GM19395 (cell line): ENCODE results near the gene TMEM80.
"Not testable (repeated sequence)": the region's sequence is repeated elsewhere in the genome, so short reads cannot be mapped to it uniquely, and the experiment has no call there.

Source experiments
- ATAC-seq: cut with Tn5 transposase; IDR thresholded peaks from one replicate; pipeline ENCODE4 v1.9.1; 2021; ENCODE audit warnings: mild to moderate bottlenecking, moderate library complexity; ENCODE audit not compliant: unreplicated experiment

TMEM80 gene

DNA sequence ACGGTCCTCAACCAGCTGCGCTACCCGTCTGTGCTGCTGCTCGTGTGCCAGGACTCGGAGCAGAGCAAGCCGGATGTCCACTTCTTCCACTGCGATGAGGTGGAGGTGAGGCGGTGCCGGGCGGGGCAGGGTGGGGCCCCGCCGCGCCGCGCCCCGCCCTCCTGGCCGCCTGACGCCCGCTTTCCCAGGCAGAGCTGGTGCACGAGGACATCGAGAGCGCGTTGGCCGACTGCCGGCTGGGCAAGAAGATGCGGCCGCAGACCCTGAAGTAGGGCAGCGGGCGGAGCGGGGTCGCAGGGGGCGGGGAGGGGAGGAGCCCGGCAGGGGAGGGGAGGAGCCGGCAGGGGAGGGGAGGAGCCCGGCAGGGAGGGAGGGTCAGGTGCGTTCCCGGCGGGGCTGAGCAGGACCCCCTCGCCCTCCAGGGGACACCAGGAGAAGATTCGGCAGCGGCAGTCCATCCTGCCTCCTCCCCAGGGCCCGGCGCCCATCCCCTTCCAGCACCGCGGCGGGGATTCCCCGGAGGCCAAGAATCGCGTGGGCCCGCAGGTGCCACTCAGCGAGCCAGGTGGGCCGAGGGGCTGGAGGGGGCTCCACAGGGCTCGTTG is 25.1 kb downstream of the TMEM80 start:
- ATAC-seq, result no peak

DNA sequence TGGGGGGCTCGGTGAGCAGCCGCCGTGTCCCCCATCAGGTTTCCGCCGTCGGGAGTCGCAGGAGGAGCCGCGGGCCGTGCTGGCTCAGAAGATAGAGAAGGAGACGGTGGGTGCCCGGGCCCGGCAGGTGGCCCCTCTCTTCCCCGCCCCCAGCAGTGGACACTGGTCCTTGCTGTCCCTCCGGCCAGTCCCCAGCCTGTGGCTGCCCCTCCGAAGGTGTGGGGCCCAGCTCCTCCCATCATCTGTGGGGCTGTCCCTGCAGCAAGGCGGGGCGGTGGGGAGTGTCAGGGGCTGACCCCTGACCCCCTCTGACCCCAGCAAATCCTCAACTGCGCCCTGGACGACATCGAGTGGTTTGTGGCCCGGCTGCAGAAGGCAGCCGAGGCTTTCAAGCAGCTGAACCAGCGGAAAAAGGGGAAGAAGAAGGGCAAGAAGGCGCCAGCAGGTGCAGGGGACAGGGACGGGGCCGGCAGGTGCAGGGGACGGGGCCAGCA is 25.7 kb downstream of the TMEM80 start:
- ATAC-seq, result no peak

DNA sequence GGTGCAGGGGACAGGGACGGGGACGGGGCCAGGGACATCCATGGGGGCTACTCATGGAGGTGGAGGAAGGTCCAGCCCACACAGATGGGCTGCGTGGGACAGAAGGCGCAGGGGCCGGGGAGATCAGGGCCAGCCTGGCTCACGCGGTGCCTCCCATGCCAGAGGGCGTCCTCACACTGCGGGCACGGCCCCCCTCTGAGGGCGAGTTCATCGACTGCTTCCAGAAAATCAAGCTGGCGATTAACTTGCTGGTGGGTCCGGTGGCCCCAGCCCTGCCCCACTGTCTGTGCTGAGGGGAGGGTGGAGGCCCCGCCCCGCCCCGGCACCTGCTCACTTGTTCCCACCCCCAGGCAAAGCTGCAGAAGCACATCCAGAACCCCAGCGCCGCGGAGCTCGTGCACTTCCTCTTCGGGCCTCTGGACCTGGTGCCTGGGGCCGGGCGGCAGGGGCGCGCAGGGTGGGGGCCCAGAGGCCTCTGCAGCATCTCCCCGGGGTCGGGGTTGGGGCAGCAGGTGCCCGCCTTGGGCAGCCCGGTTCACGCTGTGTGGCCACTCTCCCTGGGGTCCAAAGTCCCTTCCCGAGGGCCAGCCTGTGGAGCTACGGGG is 26.2 kb downstream of the TMEM80 start:
- no peak for ATAC-seq

DNA sequence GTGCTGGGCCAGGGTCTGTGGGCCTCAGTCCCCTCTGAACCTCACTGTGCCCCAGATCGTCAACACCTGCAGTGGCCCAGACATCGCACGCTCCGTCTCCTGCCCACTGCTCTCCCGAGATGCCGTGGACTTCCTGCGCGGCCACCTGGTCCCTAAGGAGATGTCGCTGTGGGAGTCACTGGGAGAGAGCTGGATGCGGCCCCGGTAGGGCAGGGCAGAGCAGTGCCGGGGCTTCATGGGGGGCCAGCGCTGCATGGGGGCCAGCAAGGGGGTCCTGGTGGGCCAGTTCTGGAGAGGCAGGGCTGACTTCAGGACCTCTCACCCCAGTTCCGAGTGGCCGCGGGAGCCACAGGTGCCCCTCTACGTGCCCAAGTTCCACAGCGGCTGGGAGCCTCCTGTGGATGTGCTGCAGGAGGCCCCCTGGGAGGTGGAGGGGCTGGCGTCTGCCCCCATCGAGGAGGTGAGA is 26.8 kb downstream of the TMEM80 start:
- no peak for ATAC-seq

DNA sequence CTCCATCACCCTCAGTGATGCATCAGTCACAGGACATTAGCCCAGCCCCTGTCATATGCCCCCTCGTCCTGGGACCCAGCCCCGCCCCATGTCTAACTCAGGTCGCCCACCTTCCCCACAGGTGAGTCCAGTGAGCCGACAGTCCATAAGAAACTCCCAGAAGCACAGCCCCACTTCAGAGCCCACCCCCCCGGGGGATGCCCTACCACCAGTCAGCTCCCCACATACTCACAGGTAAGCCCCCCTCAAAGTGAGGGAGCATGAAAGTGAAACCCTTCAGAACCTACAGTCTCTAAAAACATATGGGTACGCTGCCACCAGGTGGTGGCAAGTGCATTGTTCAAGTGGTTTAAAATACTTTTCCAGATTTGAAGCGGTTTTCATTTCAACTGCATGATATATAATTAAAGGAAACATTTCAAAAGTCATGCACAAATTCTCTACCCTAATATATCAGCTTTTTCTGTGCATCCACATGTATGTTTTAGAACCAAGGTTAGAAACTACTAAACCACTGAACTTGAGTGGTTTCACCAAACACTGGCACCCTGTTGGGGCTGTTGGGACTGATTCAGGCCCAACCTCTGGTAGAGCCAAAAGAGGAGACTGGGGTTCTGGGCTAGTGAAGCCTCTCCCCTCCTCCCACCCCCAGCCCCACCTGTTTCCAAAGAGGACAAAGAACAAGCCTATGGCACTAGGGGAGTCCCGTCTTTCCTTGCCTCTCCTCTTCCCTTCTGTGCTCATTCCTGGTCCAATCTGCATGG is 27.7 kb downstream of the TMEM80 start:
- no peak for ATAC-seq

DNA sequence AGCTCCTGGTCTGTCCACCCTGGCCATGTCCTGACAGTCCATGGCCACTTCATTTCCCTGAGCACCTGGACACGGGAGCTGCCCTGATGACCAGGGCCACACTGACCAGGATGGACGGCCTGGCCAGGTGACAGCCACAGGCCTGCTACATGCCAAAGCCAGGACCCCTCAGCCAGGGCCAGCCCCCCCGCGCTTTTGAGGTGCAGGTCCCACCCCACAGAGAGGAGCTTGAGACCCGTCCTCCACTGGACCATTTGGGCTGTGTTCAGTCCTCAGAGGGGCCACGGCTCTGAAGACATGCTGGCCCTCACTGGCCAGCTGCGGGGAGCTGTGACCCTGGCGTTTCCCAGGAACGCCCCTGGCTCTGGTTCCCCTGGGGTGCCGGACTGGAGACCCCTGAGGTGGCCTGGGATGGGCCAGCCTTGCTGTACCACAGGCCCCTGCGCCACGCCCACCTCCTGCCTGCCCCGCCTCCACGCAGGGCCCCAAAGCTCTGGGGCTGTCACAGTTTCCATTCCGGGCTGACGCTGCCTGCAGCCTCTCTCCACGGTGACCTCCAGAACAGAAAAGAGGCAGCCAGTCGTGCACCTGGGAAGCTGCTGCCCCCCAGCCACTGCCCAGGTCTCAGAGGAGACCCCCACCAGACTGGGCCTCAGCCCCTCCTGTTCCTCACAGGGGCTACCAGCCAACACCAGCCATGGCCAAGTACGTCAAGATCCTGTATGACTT is 28.6 kb downstream of the TMEM80 start:
- ATAC-seq, result no peak

DNA sequence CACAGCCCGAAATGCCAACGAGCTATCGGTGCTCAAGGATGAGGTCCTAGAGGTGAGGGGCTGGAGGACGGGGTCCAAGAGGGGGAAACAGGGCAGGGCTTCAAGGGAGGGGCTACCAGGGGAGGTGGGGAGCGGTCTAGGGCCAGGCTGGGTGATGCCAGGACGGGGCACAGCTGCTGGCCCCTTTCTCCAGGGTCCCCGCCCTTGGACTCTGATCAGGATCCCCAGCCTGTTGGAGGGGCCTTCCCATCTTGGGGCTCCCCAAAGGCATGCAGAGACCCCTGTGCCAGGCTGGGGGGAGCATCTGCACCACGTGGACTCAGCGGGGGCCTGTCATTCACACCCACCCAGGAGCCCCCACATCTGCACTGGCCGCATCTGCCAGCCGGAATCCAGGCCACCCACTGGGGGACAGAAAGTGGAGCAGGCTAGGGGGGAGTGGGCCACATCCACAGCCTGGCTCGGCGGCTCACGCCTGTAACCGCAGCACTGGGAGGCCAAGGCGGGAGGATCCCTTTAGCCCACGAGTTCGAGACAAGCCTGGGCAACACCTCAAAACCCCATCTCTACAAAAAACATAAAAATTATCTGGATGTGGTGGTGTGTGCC is 29.3 kb downstream of the TMEM80 start:
- ATAC-seq, result no peak

DNA sequence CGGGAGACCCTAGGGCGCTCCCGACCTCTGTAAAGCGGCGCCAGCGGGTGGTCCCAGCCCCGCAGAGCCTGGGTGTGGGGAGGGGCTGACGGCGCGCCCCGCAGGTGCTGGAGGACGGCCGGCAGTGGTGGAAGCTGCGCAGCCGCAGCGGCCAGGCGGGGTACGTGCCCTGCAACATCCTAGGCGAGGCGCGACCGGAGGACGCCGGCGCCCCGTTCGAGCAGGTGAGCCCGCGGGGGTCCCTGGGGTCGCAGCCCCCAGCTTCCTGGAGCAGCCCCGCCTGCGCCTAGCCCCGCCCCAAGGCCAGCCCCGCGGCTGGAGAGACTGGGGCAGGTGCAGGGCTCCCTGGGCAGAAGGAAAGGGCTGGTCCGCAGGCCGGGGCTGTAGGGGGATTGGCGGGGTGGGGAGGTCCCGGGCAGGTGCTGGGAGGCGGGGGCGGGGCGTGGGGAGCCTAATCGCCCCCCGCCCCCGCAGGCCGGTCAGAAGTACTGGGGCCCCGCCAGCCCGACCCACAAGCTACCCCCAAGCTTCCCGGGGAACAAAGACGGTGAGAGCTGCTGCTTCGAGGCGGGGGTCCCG is 30.1 kb downstream of the TMEM80 start:
- no peak for ATAC-seq

- no peak for ATAC-seq
Observed at GRCh38 chr11:726278-727220, 30.9 kb downstream of the TMEM80 start.

GRCh38 chr11:727281-727701 is 31.7 kb downstream of the TMEM80 start:
- no peak for ATAC-seq

- peak; percentile 46 for ATAC-seq
Observed at GRCh38 chr11:727859-728748, 32.5 kb downstream of the TMEM80 start.

DNA sequence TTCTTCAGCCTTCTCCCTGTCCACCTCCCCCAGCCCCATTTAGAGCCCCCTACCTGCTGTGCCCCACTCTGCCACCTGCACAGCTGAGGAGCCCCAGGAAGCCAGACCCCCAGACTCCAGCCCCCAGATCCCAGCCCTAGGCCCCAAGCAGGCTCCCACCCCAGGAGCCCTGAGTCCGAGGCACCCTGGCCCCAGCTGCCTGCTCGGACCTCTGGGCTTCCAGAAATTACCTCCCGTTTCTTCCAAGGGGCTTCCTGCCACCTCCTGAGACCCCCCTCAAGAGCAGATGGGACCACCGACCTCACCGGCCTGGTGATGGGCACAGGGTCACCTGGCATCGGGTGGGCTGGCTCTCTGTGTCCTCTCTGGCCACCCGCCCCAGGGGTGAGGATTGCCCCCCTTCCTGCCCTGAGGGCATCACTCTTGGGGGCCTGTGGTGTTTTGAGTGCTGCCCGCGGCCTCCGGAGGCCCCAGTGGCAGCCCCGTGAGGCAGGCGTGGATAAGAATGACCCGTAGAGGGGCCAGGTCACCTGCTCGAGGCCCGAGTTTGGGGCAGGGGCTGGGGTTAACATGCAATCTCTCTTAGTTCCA is 33.4 kb downstream of the TMEM80 start:
- ATAC-seq, result no peak

- no peak for ATAC-seq
Observed at GRCh38 chr11:729492-730074, 34.0 kb downstream of the TMEM80 start.

DNA sequence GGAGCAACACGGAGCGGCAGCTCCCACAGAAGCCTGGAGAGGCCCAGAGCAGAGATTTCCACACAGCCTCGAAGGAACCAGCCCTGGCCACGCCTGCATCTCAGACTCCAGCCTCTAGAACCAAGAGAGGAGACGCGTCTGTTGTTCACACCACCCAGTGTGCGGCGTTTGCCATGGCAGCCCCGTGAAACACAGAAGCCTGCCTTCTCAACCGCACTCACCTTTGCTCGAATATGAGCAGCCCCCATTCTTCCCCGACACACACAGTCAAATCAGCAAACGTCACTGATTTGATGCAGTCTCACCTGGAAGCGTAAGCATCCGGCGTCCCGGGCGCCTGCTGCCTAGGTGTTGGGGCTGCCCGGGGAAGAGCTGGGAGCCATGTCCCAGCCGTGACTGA is 37.5 kb downstream of the TMEM80 start:
- no peak for ATAC-seq

GRCh38 chr11:734541-734940 is 38.9 kb downstream of the TMEM80 start:
- ATAC-seq, result not testable (repeated sequence)

DNA sequence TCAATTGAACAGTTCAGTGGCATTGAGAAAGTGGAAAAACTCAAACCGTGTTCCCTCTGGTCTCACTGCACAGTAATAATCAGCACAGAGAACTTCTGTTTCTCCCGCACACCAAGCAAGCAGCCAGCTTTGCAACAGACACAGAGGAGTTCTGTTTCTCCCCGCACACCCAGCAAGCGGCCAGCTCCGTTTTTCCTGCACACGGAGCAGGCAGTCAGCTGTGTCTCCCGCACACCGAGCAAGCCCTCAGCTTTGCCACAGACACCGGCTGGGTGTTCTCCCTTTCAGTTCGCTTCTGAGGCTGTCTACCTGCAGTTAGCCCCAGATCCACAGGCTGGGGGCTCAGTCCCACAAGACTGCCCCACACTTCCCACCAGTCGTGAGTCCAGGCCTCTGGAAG is 41.8 kb downstream of the TMEM80 start:
- no peak for ATAC-seq

GRCh38 chr11:737899-738298 is 42.3 kb downstream of the TMEM80 start:
- not testable (repeated sequence) for ATAC-seq

DNA sequence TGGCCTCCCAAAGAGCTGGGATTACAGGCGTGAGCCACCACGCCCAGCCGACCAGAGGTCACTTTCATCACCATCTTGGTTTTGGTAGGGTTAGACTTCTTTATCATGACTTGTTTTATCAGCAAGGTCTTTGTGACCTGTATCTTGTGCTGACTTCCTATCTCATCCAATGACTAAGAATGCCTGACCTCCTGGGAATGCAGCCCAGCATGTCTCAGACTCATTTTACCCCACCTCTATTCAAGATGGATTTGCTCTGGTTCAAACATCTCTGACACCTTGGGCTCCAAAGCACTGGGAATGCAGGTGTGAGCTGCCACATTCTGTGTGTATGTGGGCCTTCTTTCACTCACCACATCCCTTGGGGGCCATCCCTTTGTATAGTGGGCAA is 46.5 kb downstream of the TMEM80 start:
- ATAC-seq, result no peak
